ENCODE measurements around the gene WNK4.

WNK4 gene

GRCh38 chr17:42754782-42755181 is 25.6 kb upstream of the WNK4 start:
- Histone ChIP-seq H3K4me3 (replicated peaks; ENCODE audit: low read depth, low read length) (no peak overlapping the region), H3K36me3 (ENCODE audit: control insufficient read depth, insufficient read depth, low read length) (no peaks in the 10 kb centered on the region), H3K27me3 (replicated peaks; ENCODE audit: control insufficient read depth, insufficient read depth, low read length) (no peaks in the 10 kb centered on the region)
- TF ChIP-seq CTCF (IDR thresholded peaks at IDR 0.05; ENCODE audit: insufficient read depth, low read length, poor library complexity, severe bottlenecking), result no peak
- no peak for DNase-seq (ENCODE audit: extremely low read depth, insufficient read length)

GRCh38 chr17:42759982-42760651 is 20.3 kb upstream of the WNK4 start:
- no peak for DNase-seq (ENCODE audit: extremely low read depth, insufficient read length)
- TF ChIP-seq CTCF (IDR thresholded peaks at IDR 0.05; ENCODE audit: insufficient read depth, low read length, poor library complexity, severe bottlenecking), result no peak

GRCh38 chr17:42760652-42761581 is 19.5 kb upstream of the WNK4 start, which contains the start of gene RAMP2:
TSS of gene RAMP2 (plus strand) at chr17:42761227. CDS start at chr17:42761262, 35 bp downstream.
- H3K27me3 ChIP-seq (replicated peaks; ENCODE audit: control insufficient read depth, insufficient read depth, low read length), result no peaks in the 10 kb centered on the region
- H3K36me3 ChIP-seq (ENCODE audit: control insufficient read depth, insufficient read depth, low read length), result no peaks in the 10 kb centered on the region
- peak within 1 kb of the TSS; percentile 29 for H3K4me3 ChIP-seq (replicated peaks; ENCODE audit: low read depth, low read length)
- TF ChIP-seq CTCF (IDR thresholded peaks at IDR 0.05; ENCODE audit: insufficient read depth, low read length, poor library complexity, severe bottlenecking), result no peak
- peak; percentile 44 for DNase-seq (ENCODE audit: extremely low read depth, insufficient read length)

More at GRCh38 chr17:42759982-42760651, 20.3 kb upstream of the WNK4 start:
- no peaks in the 10 kb centered on the region for H3K36me3 ChIP-seq (ENCODE audit: control insufficient read depth, insufficient read depth, low read length)
- no peak overlapping the region for H3K4me3 ChIP-seq (replicated peaks; ENCODE audit: low read depth, low read length)
- H3K27me3 ChIP-seq (replicated peaks; ENCODE audit: control insufficient read depth, insufficient read depth, low read length), result no peaks in the 10 kb centered on the region

- no peak for TF ChIP-seq CTCF (IDR thresholded peaks at IDR 0.05; ENCODE audit: insufficient read depth, low read length, poor library complexity, severe bottlenecking)
- no peaks in the 10 kb centered on the region for H3K36me3 ChIP-seq (ENCODE audit: control insufficient read depth, insufficient read depth, low read length)
- no peak overlapping the region for H3K4me3 ChIP-seq (replicated peaks; ENCODE audit: low read depth, low read length)
- H3K27me3 ChIP-seq (replicated peaks; ENCODE audit: control insufficient read depth, insufficient read depth, low read length), result no peaks in the 10 kb centered on the region
- DNase-seq (ENCODE audit: extremely low read depth, insufficient read length), result no peak
These were observed 18.8 kb upstream of the WNK4 start for GRCh38 chr17:42761638-42762037.

GRCh38 chr17:42766124-42766523 is 14.3 kb upstream of the WNK4 start:
- Histone ChIP-seq H3K36me3 (ENCODE audit: control insufficient read depth, insufficient read depth, low read length) (no peaks in the 10 kb centered on the region), H3K27me3 (replicated peaks; ENCODE audit: control insufficient read depth, insufficient read depth, low read length) (no peaks in the 10 kb centered on the region), H3K4me3 (replicated peaks; ENCODE audit: low read depth, low read length) (no peak overlapping the region)
- no peak for DNase-seq (ENCODE audit: extremely low read depth, insufficient read length)
- TF ChIP-seq CTCF (IDR thresholded peaks at IDR 0.05; ENCODE audit: insufficient read depth, low read length, poor library complexity, severe bottlenecking), result no peak

Measured in GM06990 (cell line).